ENCODE data around the gene UBALD1.

GRCh38 chr16:4597174-4597573 is 17.5 kb downstream of the UBALD1 start:
- TF ChIP-seq CTCF (IDR thresholded peaks at IDR 0.05; ENCODE audit: extremely low read depth in 1 of 2, insufficient read depth in 1 of 2, low read depth in 1 of 2, low read length in 2 of 2) (no peak), JUN (IDR thresholded peaks at IDR 0.05; ENCODE audit: borderline replicate concordance, insufficient read depth, insufficient read length, low read depth) (no peak), POLR2AphosphoS5 (IDR thresholded peaks at IDR 0.05; ENCODE audit: insufficient read depth, low read depth, low read length) (no peak), EZH2 (IDR thresholded peaks at IDR 0.05; ENCODE audit: borderline replicate concordance, low read depth, low read length, severe bottlenecking) (no peak), POLR2A (IDR thresholded peaks at IDR 0.05; ENCODE audit: low read depth, low read length) (no peak), FOS (IDR thresholded peaks at IDR 0.05; ENCODE audit: borderline replicate concordance, insufficient read depth, low read length) (no peak), MAX (IDR thresholded peaks at IDR 0.05; ENCODE audit: insufficient read depth, insufficient read length) (no peak), MYC (IDR thresholded peaks at IDR 0.05; ENCODE audit: low read depth, low read length) (no peak), GATA2 (IDR thresholded peaks at IDR 0.05; ENCODE audit: insufficient read depth, insufficient read length, low read depth, low read length) (no peak)
